Liver (tissue), 9 donors: ENCODE results near the gene ZNF639. TPM values are rescaled to one million over a fixed set of nuclear protein-coding genes. Genes with fewer than 3 reads are reported as not detected.

Experiments
- DNase-seq: peaks from one replicate; pipeline ENCODE4 v3.0.0-alpha.2; 2017; ENCODE audit warnings: low spot score
- H3K27ac ChIP-seq, 2 donors: one replicate each; pipeline ENCODE4 v1.7.0; 2013; ENCODE audit warnings: inconsistent platforms in 2 of 2, low read length in 2 of 2, control low read depth in 1 of 2, low read depth in 1 of 2, mild to moderate bottlenecking in 1 of 2
- H3K27me3 ChIP-seq, 4 donors: one replicate each; pipeline versions ENCODE4 v1.6.1 to v1.7.0; 2013; ENCODE audit warnings: low read length in 3 of 4, inconsistent platforms in 1 of 4, mild to moderate bottlenecking in 1 of 4, moderate library complexity in 1 of 4; ENCODE audit not compliant: control insufficient read depth in 4 of 4, insufficient read depth in 4 of 4
- H3K36me3 ChIP-seq, 4 donors: one replicate each; pipeline versions ENCODE4 v1.6.1 to v1.7.0; 2013; ENCODE audit warnings: low read length in 3 of 4, mild to moderate bottlenecking in 3 of 4, low read depth in 1 of 4, moderate library complexity in 1 of 4; ENCODE audit not compliant: control insufficient read depth in 4 of 4, insufficient read depth in 3 of 4
- H3K4me1 ChIP-seq, 4 donors: one replicate each; pipeline versions ENCODE4 v1.6.1 to v1.7.0; 2013; ENCODE audit warnings: low read length in 3 of 4, mild to moderate bottlenecking in 3 of 4, moderate library complexity in 1 of 4; ENCODE audit not compliant: control insufficient read depth in 4 of 4, insufficient read depth in 4 of 4
- H3K4me3 ChIP-seq, 3 donors: one replicate each; pipeline versions ENCODE4 v1.6.1 to v1.7.0; 2013; ENCODE audit warnings: low read length in 3 of 3, control low read depth in 1 of 3, low read depth in 1 of 3, mild to moderate bottlenecking in 1 of 3
- H3K9ac ChIP-seq, 2 donors: one replicate each; pipeline ENCODE4 v1.7.0; 2013; ENCODE audit warnings: low read length in 2 of 2, mild to moderate bottlenecking in 2 of 2, moderate library complexity in 2 of 2, control low read depth in 1 of 2, low read depth in 1 of 2
- H3K9me3 ChIP-seq, 4 donors: one replicate each; pipeline versions ENCODE4 v1.6.1 to v1.7.0; 2013; ENCODE audit warnings: low read length in 3 of 4; ENCODE audit not compliant: control insufficient read depth in 4 of 4
- EGR1 ChIP-seq, 2 donors: IDR thresholded peaks; 2 replicates each; pipeline ENCODE4 v1.6.1; 2016 to 2018; ENCODE audit warnings: antibody characterized with exemption in 2 of 2, low read depth in 2 of 2
- FOXA1 ChIP-seq: IDR thresholded peaks from 2 replicates; pipeline ENCODE4 v1.6.1; 2016; ENCODE audit warnings: antibody characterized with exemption
- FOXA2 ChIP-seq: IDR thresholded peaks from 2 replicates; pipeline ENCODE4 v1.6.1; 2016; ENCODE audit warnings: antibody characterized with exemption
- GABPA ChIP-seq, 2 donors: IDR thresholded peaks in 1 of 2; conservative IDR thresholded peaks in 1 of 2; 2 replicates each; pipeline ENCODE4 v1.6.1; 2016; ENCODE audit warnings: antibody characterized with exemption in 2 of 2, mild to moderate bottlenecking in 1 of 2, moderate library complexity in 1 of 2
- HNF4A ChIP-seq, 2 donors: conservative IDR thresholded peaks; 2 replicates each; pipeline ENCODE4 v1.6.1; 2016; ENCODE audit warnings: antibody characterized with exemption in 2 of 2, mild to moderate bottlenecking in 2 of 2
- HNF4G ChIP-seq: IDR thresholded peaks from 2 replicates; pipeline ENCODE4 v1.6.1; 2016; ENCODE audit warnings: antibody characterized with exemption
- JUND ChIP-seq, 2 donors: IDR thresholded peaks; 2 replicates each; pipeline ENCODE4 v1.6.1; 2016; ENCODE audit warnings: antibody characterized with exemption in 2 of 2
- NR2F2 ChIP-seq: IDR thresholded peaks from 2 replicates; pipeline ENCODE4 v1.6.1; 2016; ENCODE audit warnings: antibody characterized with exemption
- RAD21 ChIP-seq, 2 donors: IDR thresholded peaks; 2 replicates each; pipeline ENCODE4 v1.6.1; 2016; ENCODE audit warnings: antibody characterized with exemption in 2 of 2, mild to moderate bottlenecking in 2 of 2
- RXRA ChIP-seq, 2 donors: IDR thresholded peaks; 2 replicates each; pipeline ENCODE4 v1.6.1; 2017 to 2018; ENCODE audit warnings: antibody characterized with exemption in 2 of 2, mild to moderate bottlenecking in 1 of 2
- SP1 ChIP-seq: IDR thresholded peaks from 2 replicates; pipeline ENCODE4 v1.6.1; 2018; ENCODE audit warnings: antibody characterized with exemption, mild to moderate bottlenecking
- TAF1 ChIP-seq: conservative IDR thresholded peaks from 2 replicates; pipeline ENCODE4 v1.6.1; 2016; ENCODE audit warnings: antibody characterized with exemption, mild to moderate bottlenecking
- YY1 ChIP-seq: IDR thresholded peaks from 2 replicates; pipeline ENCODE4 v1.6.1; 2016; ENCODE audit warnings: antibody characterized with exemption, mild to moderate bottlenecking
- WGBS: extraction: QIAGEN DNeasy Blood & Tissue Kit; methylation state at CpG from one replicate; pipeline ENCODE4 v1.1.7; 2013; 5-methylcytosine and 5-hydroxymethylcytosine counted together
- polyA plus RNA-seq, 2 donors: library from polyadenylated mRNA; stranded (reverse) in 1 of 2; unstranded in 1 of 2; fragments of 200-250 nt in 1 of 2; fragments of >200 nt in 1 of 2; fragmentation: Nextera tagmentation in 1 of 2; extraction: Ambion mirVana in 1 of 2; gene quantifications; one replicate each; pipeline versions ENCODE4 v1.2.1 to v1.2.3, GENCODE V29; 2013 to 2015
- total RNA-seq, 2 donors: library from RNA; depleted of rRNA; stranded (reverse); fragments of >200 nt; gene quantifications; one replicate each; pipeline ENCODE4 v1.2.3, GENCODE V29; 2014
- TF ChIP-seq, protein P1 (sequence below): IDR thresholded peaks from 2 replicates; pipeline ENCODE4 v1.6.1; 2016; ENCODE audit warnings: antibody characterized with exemption, mild to moderate bottlenecking
- TF ChIP-seq, protein P2 (sequence below): IDR thresholded peaks from 2 replicates; pipeline ENCODE4 v1.6.1; 2016; ENCODE audit warnings: antibody characterized with exemption
- TF ChIP-seq, protein P3 (sequence below): IDR thresholded peaks from 2 replicates; pipeline ENCODE4 v1.6.1; 2016; ENCODE audit warnings: antibody characterized with exemption
- TF ChIP-seq, protein P4 (sequence below): fragments of 150-350 bp; IDR thresholded peaks from 2 replicates; pipeline ENCODE4 v1.5.1; 2017; ENCODE audit warnings: improper control_type of control experiment, low read depth, low read length; ENCODE audit not compliant: missing input control
- TF ChIP-seq, protein P5 (sequence below): IDR thresholded peaks from 2 replicates; pipeline ENCODE4 v1.6.1; 2016; ENCODE audit warnings: antibody characterized with exemption
- donor health status: healthy.
- donor health status: healthy.
- donor health status: healthy.
- donor health status: healthy.
- donor health status: healthy.

Gene ZNF639
- total and polyA plus RNA-seq, 4 donors: 8.7 to 23.4 (median 16.3) TPM

DNA sequence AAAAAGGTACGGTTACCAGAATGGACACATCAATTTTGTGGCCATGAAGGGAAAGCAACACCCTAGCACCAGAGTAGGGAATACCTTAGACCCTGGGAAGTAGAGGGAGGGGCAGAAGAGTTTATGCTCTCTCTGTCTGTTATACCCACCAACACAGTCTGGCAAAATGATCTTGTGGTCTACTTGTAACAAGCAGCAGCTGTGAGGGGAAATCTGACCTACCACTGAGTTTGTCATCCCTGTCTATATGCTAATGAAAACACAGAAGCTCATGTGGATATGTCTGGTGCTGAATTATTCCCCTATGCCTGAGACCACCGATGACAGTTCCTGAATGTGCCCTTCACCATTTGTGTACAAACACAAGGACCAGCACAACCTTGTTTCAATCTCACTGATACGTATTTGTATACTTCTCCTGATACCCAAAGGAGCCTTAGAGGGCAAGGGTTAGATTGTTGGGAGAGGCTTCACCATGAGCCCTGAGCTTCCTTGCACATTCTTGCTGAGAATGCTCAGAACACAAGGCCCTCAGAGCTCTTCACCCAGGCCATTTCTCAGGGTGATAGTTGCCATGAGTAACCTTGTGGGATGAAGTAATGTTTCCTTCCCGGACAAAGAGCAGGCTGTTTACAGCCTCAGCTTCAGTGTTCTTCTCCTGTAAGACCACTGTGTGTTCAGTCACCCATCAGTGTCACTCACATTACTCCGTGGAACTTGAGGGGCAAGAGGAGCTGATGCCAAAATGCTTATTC, 24.7 kb upstream of the ZNF639 start:
- TF ChIP-seq TAF1 (no peak), EGR1 (IDR thresholded peaks at IDR 0.05; ENCODE audit: low read depth in 2 of 2) (no peak), NR2F2 (no peak), RXRA (IDR thresholded peaks at IDR 0.05) (no peak), FOXA1 (no peak), RAD21 (IDR thresholded peaks at IDR 0.05) (no peak), YY1 (no peak), GABPA (IDR thresholded peaks at IDR 0.05 in 1 of 2, conservative IDR thresholded peaks at IDR 0.05 in 1 of 2) (no peak), FOXA2 (no peak), SP1 (no peak), HNF4G (no peak), HNF4A (conservative IDR thresholded peaks at IDR 0.05) (no peak), JUND (IDR thresholded peaks at IDR 0.05) (no peak)
- TF ChIP-seq, protein P1, sequence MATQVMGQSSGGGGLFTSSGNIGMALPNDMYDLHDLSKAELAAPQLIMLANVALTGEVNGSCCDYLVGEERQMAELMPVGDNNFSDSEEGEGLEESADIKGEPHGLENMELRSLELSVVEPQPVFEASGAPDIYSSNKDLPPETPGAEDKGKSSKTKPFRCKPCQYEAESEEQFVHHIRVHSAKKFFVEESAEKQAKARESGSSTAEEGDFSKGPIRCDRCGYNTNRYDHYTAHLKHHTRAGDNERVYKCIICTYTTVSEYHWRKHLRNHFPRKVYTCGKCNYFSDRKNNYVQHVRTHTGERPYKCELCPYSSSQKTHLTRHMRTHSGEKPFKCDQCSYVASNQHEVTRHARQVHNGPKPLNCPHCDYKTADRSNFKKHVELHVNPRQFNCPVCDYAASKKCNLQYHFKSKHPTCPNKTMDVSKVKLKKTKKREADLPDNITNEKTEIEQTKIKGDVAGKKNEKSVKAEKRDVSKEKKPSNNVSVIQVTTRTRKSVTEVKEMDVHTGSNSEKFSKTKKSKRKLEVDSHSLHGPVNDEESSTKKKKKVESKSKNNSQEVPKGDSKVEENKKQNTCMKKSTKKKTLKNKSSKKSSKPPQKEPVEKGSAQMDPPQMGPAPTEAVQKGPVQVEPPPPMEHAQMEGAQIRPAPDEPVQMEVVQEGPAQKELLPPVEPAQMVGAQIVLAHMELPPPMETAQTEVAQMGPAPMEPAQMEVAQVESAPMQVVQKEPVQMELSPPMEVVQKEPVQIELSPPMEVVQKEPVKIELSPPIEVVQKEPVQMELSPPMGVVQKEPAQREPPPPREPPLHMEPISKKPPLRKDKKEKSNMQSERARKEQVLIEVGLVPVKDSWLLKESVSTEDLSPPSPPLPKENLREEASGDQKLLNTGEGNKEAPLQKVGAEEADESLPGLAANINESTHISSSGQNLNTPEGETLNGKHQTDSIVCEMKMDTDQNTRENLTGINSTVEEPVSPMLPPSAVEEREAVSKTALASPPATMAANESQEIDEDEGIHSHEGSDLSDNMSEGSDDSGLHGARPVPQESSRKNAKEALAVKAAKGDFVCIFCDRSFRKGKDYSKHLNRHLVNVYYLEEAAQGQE: no peak
- TF ChIP-seq, protein P2, sequence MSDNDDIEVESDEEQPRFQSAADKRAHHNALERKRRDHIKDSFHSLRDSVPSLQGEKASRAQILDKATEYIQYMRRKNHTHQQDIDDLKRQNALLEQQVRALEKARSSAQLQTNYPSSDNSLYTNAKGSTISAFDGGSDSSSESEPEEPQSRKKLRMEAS: no peak
- TF ChIP-seq, protein P3, sequence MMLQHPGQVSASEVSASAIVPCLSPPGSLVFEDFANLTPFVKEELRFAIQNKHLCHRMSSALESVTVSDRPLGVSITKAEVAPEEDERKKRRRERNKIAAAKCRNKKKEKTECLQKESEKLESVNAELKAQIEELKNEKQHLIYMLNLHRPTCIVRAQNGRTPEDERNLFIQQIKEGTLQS: no peak
- TF ChIP-seq, protein P4, sequence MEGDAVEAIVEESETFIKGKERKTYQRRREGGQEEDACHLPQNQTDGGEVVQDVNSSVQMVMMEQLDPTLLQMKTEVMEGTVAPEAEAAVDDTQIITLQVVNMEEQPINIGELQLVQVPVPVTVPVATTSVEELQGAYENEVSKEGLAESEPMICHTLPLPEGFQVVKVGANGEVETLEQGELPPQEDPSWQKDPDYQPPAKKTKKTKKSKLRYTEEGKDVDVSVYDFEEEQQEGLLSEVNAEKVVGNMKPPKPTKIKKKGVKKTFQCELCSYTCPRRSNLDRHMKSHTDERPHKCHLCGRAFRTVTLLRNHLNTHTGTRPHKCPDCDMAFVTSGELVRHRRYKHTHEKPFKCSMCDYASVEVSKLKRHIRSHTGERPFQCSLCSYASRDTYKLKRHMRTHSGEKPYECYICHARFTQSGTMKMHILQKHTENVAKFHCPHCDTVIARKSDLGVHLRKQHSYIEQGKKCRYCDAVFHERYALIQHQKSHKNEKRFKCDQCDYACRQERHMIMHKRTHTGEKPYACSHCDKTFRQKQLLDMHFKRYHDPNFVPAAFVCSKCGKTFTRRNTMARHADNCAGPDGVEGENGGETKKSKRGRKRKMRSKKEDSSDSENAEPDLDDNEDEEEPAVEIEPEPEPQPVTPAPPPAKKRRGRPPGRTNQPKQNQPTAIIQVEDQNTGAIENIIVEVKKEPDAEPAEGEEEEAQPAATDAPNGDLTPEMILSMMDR: no peak
- TF ChIP-seq, protein P5, sequence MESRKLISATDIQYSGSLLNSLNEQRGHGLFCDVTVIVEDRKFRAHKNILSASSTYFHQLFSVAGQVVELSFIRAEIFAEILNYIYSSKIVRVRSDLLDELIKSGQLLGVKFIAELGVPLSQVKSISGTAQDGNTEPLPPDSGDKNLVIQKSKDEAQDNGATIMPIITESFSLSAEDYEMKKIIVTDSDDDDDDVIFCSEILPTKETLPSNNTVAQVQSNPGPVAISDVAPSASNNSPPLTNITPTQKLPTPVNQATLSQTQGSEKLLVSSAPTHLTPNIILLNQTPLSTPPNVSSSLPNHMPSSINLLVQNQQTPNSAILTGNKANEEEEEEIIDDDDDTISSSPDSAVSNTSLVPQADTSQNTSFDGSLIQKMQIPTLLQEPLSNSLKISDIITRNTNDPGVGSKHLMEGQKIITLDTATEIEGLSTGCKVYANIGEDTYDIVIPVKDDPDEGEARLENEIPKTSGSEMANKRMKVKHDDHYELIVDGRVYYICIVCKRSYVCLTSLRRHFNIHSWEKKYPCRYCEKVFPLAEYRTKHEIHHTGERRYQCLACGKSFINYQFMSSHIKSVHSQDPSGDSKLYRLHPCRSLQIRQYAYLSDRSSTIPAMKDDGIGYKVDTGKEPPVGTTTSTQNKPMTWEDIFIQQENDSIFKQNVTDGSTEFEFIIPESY: no peak
- Histone ChIP-seq H3K9ac (no peak overlapping the region), H3K27ac (no peak overlapping the region), H3K36me3 (no peaks in the 10 kb centered on the region), H3K27me3 (peaks cover 0 to 3% (median 0%) of the 10 kb centered on the region in 4 donors), H3K4me3 (no peak overlapping the region), H3K4me1 (no peaks in the 10 kb centered on the region), H3K9me3 (peaks cover 0 to 3% (median 0%) of the 10 kb centered on the region in 4 donors)
- 68% methylated on average over 5 of the region's 5 CpGs for WGBS
- no peak for DNase-seq
